ENCODE data around the gene CHTF18. TPM values are rescaled to one million over a fixed set of nuclear protein-coding genes. Genes with fewer than 3 reads are reported as not detected.

The CHTF18 gene
- total and polyA plus RNA-seq, 9 of the 15 experiments (the other 6 are each of a cell fraction or from before 2014, with no cell fraction given), result 2.5 to 123 (median 17.0) TPM

DNA sequence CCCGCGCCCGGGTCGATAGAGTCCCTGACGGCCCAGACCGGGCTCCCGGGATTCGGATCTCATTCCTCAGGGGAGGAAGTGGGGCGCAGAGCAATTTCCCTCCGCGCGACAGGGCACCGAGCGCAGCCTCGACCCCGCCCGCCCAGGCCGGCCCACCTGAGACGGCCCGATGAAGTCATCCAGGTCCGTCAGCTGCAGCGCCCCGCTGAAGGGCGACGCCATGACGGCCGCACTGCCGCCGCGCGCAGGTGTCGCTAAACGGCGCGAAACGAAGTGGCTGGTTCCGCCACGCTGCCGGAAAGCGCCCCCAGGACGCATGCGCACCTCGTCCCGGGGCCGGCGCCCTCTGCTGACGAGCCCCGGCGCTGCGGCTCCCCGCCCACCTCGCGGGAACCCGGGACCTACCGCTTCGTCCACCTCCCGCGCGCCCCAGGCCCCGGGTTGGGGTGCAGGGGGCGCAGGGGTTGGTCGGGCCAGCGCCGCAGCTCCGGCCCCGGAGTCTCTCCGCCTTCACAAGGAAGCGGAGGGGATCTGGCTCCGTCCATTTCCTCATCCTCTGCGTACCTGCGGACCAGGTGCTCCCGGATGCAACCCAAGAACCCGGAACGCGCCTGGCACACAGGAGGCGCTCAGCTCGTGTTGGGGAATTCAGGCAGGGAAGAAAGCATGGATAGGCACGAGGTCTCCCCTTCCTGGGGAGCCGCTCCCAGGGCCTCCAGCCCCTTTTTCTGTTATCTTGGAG lies 47.5 kb upstream of the CHTF18 start, which contains the start of gene CIAO3 (continued):
- TF ChIP-seq, protein P1, sequence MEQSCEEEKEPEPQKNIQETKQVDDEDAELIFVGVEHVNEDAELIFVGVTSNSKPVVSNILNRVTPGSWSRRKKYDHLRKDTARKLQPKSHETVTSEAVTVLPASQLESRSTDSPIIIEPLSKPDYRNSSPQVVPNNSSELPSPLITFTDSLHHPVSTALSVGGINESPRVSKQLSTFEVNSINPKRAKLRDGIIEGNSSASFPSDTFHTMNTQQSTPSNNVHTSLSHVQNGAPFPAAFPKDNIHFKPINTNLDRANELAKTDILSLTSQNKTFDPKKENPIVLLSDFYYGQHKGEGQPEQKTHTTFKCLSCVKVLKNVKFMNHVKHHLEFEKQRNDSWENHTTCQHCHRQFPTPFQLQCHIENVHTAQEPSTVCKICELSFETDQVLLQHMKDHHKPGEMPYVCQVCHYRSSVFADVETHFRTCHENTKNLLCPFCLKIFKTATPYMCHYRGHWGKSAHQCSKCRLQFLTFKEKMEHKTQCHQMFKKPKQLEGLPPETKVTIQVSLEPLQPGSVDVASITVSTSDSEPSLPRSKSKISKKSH (CRISPR knock-in tag; IDR thresholded peaks at IDR 0.05), result no peak
- TF ChIP-seq SIN3A (IDR thresholded peaks at IDR 0.05; ENCODE audit: borderline replicate concordance in 2 of 2, control insufficient read depth in 1 of 2, low read depth in 2 of 2, low read length in 2 of 2) (peak; percentile 39 to 89; a peak in 3 of 4 replicates), LCOR (CRISPR knock-in tag; IDR thresholded peaks at IDR 0.05) (no peak), GABPB1 (CRISPR knock-in tag; IDR thresholded peaks at IDR 0.05) (peak; percentile 77; the same call in 1 of the 2 replicates), HMG20B (CRISPR knock-in tag; IDR thresholded peaks at IDR 0.05) (no peak), ZNF184 (CRISPR knock-in tag; IDR thresholded peaks at IDR 0.05) (no peak), SRF (CRISPR knock-in tag; IDR thresholded peaks at IDR 0.05) (0 out of 4 replicates have a peak, but pooled peaks of 1 of the 2 experiments have one; percentile 14), ZNF175 (CRISPR knock-in tag; IDR thresholded peaks at IDR 0.05; ENCODE audit: low read depth) (no peak), TCF7 (IDR thresholded peaks at IDR 0.05; ENCODE audit: borderline replicate concordance) (peak; percentile 88; the same call in 1 of the 2 replicates), ZSCAN32 (CRISPR knock-in tag; IDR thresholded peaks at IDR 0.05) (no peak), RFX1 (IDR thresholded peaks at IDR 0.05) (no peak), NONO (IDR thresholded peaks at IDR 0.05; ENCODE audit: low read depth in 2 of 2, low read length in 1 of 2) (peak in 1 of 2 experiments; percentile 73; a peak in 3 of 4 replicates)
- TF ChIP-seq, protein P2, sequence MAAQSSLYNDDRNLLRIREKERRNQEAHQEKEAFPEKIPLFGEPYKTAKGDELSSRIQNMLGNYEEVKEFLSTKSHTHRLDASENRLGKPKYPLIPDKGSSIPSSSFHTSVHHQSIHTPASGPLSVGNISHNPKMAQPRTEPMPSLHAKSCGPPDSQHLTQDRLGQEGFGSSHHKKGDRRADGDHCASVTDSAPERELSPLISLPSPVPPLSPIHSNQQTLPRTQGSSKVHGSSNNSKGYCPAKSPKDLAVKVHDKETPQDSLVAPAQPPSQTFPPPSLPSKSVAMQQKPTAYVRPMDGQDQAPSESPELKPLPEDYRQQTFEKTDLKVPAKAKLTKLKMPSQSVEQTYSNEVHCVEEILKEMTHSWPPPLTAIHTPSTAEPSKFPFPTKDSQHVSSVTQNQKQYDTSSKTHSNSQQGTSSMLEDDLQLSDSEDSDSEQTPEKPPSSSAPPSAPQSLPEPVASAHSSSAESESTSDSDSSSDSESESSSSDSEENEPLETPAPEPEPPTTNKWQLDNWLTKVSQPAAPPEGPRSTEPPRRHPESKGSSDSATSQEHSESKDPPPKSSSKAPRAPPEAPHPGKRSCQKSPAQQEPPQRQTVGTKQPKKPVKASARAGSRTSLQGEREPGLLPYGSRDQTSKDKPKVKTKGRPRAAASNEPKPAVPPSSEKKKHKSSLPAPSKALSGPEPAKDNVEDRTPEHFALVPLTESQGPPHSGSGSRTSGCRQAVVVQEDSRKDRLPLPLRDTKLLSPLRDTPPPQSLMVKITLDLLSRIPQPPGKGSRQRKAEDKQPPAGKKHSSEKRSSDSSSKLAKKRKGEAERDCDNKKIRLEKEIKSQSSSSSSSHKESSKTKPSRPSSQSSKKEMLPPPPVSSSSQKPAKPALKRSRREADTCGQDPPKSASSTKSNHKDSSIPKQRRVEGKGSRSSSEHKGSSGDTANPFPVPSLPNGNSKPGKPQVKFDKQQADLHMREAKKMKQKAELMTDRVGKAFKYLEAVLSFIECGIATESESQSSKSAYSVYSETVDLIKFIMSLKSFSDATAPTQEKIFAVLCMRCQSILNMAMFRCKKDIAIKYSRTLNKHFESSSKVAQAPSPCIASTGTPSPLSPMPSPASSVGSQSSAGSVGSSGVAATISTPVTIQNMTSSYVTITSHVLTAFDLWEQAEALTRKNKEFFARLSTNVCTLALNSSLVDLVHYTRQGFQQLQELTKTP (IDR thresholded peaks at IDR 0.05; ENCODE audit: low read depth in 1 of 2, partially characterized antibody in 2 of 2), result no peak
- TF ChIP-seq, protein P3, sequence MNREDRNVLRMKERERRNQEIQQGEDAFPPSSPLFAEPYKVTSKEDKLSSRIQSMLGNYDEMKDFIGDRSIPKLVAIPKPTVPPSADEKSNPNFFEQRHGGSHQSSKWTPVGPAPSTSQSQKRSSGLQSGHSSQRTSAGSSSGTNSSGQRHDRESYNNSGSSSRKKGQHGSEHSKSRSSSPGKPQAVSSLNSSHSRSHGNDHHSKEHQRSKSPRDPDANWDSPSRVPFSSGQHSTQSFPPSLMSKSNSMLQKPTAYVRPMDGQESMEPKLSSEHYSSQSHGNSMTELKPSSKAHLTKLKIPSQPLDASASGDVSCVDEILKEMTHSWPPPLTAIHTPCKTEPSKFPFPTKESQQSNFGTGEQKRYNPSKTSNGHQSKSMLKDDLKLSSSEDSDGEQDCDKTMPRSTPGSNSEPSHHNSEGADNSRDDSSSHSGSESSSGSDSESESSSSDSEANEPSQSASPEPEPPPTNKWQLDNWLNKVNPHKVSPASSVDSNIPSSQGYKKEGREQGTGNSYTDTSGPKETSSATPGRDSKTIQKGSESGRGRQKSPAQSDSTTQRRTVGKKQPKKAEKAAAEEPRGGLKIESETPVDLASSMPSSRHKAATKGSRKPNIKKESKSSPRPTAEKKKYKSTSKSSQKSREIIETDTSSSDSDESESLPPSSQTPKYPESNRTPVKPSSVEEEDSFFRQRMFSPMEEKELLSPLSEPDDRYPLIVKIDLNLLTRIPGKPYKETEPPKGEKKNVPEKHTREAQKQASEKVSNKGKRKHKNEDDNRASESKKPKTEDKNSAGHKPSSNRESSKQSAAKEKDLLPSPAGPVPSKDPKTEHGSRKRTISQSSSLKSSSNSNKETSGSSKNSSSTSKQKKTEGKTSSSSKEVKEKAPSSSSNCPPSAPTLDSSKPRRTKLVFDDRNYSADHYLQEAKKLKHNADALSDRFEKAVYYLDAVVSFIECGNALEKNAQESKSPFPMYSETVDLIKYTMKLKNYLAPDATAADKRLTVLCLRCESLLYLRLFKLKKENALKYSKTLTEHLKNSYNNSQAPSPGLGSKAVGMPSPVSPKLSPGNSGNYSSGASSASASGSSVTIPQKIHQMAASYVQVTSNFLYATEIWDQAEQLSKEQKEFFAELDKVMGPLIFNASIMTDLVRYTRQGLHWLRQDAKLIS (CRISPR knock-in tag; IDR thresholded peaks at IDR 0.05), result no peak
- TF ChIP-seq, protein P4, sequence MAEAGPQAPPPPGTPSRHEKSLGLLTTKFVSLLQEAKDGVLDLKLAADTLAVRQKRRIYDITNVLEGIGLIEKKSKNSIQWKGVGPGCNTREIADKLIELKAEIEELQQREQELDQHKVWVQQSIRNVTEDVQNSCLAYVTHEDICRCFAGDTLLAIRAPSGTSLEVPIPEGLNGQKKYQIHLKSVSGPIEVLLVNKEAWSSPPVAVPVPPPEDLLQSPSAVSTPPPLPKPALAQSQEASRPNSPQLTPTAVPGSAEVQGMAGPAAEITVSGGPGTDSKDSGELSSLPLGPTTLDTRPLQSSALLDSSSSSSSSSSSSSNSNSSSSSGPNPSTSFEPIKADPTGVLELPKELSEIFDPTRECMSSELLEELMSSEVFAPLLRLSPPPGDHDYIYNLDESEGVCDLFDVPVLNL (CRISPR knock-in tag; IDR thresholded peaks at IDR 0.05; ENCODE audit: low read depth), result no peak; the same call in 1 of the 2 replicates
